Activated CD4-positive, alpha-beta T cell treated with anti-CD3 and anti-CD28 coated beads, Interleukin-2, amount 10 ng/mL, durations not matched to agents 7 days and 5 days (primary cell): ENCODE measurements around the gene MXRA8. TPM values are rescaled to one million over a fixed set of nuclear protein-coding genes. Genes with fewer than 3 reads are reported as not detected.
"Not testable (repeated sequence)": the region's sequence is repeated elsewhere in the genome, so short reads cannot be mapped to it uniquely, and the experiment has no call there.

Experiments used
- CTCF ChIA-PET: fragments of 350-600 bp; sonication (Branson Sonifier 250); formaldehyde crosslinking; loops from one replicate; lab custom pipeline; 2021; ENCODE audit warnings: antibody characterized with exemption; lab: Charles Lee
- POLR2A ChIA-PET: fragments of 350-600 bp; sonication (Branson Sonifier 250); formaldehyde crosslinking; loops from one replicate; lab custom pipeline; 2021; ENCODE audit warnings: antibody characterized with exemption; lab: Charles Lee
- DNase-seq: peaks from one replicate; pipeline ENCODE4 v3.0.0-alpha.2; 2020
- H3K27ac Mint-ChIP-seq: one replicate; pipeline ENCODE4 v1.8.0; 2021; ENCODE audit warnings: mild to moderate bottlenecking, moderate library complexity, mixed read lengths
- H3K27me3 Mint-ChIP-seq: one replicate; pipeline ENCODE4 v1.8.0; 2021; ENCODE audit warnings: mixed read lengths
- H3K36me3 Mint-ChIP-seq: one replicate; pipeline ENCODE4 v1.8.0; 2021; ENCODE audit warnings: low read depth, mixed read lengths
- H3K4me1 Mint-ChIP-seq: one replicate; pipeline ENCODE4 v1.8.0; 2021; ENCODE audit warnings: mixed read lengths
- H3K4me3 Mint-ChIP-seq: one replicate; pipeline ENCODE4 v1.8.0; 2021; ENCODE audit warnings: mild to moderate bottlenecking, moderate library complexity, mixed read lengths
- H3K9me3 Mint-ChIP-seq: one replicate; pipeline ENCODE4 v1.8.0; 2021; ENCODE audit warnings: mixed read lengths
- total RNA-seq, 2 experiments: library from RNA; stranded (reverse); gene quantifications; one replicate each; pipeline ENCODE4 v1.2.3, GENCODE V29; 2021

MXRA8 gene
- total RNA-seq, 2 experiments from 2014 or later: 0.15 to 0.30 TPM

- ChIA-PET POLR2A (interaction anchor here (0.7 kb wide), 1 partner anchor 276 kb away, joined by 3 read pairs; no protein-coding TSS in a partner anchor), CTCF (interaction anchor here (2.7 to 3.2 kb wide), 3 partner anchors 9 to 12 kb away, joined by 6 to 17 read pairs (median 10); partner anchors contain the start of genes AURKAIP1 and CCNL2)
- Mint-ChIP-seq H3K36me3 (peaks cover 53% of the 10 kb centered on the region), H3K9me3 (no peaks in the 10 kb centered on the region), H3K27me3 (no peaks in the 10 kb centered on the region), H3K27ac (no peak overlapping the region), H3K4me3 (no peak overlapping the region), H3K4me1 (peaks cover 2% of the 10 kb centered on the region)
- no peak for DNase-seq
Measured at GRCh38 chr1:1387098-1388077, 29.0 kb upstream of the MXRA8 start.

- POLR2A ChIA-PET: no interaction called here
- CTCF ChIA-PET: interaction anchor here (0.7 to 3.2 kb wide), 4 partner anchors 8 to 264 kb away, joined by 3 to 10 read pairs (median 5); partner anchors contain the start of genes AURKAIP1 and CCNL2
Measured at GRCh38 chr1:1385931-1386330, 27.6 kb upstream of the MXRA8 start.

GRCh38 chr1:1385339-1385738 is 27.0 kb upstream of the MXRA8 start:
- H3K4me3 Mint-ChIP-seq, H3K27ac Mint-ChIP-seq, H3K4me1 Mint-ChIP-seq, H3K9me3 Mint-ChIP-seq, DNase-seq, H3K27me3 Mint-ChIP-seq, POLR2A ChIA-PET: not testable (repeated sequence)
- CTCF ChIA-PET: interaction anchor here (0.7 to 1.4 kb wide), 3 partner anchors 14 to 263 kb away, joined by 3 to 4 read pairs (median 3); partner anchors contain the start of gene CCNL2
- H3K36me3 Mint-ChIP-seq: peaks cover 37% of the 10 kb centered on the region

More at GRCh38 chr1:1385931-1386330, 27.6 kb upstream of the MXRA8 start:
- H3K36me3 Mint-ChIP-seq: peaks cover 43% of the 10 kb centered on the region
- H3K9me3 Mint-ChIP-seq: no peaks in the 10 kb centered on the region
- H3K4me1 Mint-ChIP-seq: no peaks in the 10 kb centered on the region
- no peaks in the 10 kb centered on the region for H3K27me3 Mint-ChIP-seq
- H3K4me3 Mint-ChIP-seq: no peak overlapping the region
- no peak overlapping the region for H3K27ac Mint-ChIP-seq
- no peak for DNase-seq

- Mint-ChIP-seq H3K27me3 (no peaks in the 10 kb centered on the region), H3K36me3 (peaks cover 7% of the 10 kb centered on the region), H3K27ac (no peak overlapping the region), H3K4me3 (no peak overlapping the region), H3K9me3 (no peaks in the 10 kb centered on the region), H3K4me1 (peaks cover 4% of the 10 kb centered on the region)
- POLR2A ChIA-PET: no interaction called here
- no peak for DNase-seq
- CTCF ChIA-PET: no interaction called here
Measured at GRCh38 chr1:1381294-1381693, 22.9 kb upstream of the MXRA8 start.

GRCh38 chr1:1380860-1381259 is 22.5 kb upstream of the MXRA8 start:
- H3K27ac Mint-ChIP-seq: no peak overlapping the region
- H3K4me1 Mint-ChIP-seq: peaks cover 6% of the 10 kb centered on the region
- H3K36me3 Mint-ChIP-seq: peaks cover 2% of the 10 kb centered on the region
- no peaks in the 10 kb centered on the region for H3K27me3 Mint-ChIP-seq
- no peak for DNase-seq
- ChIA-PET CTCF (no interaction called here), POLR2A (no interaction called here)
- H3K4me3 Mint-ChIP-seq: no peak overlapping the region
- no peaks in the 10 kb centered on the region for H3K9me3 Mint-ChIP-seq

GRCh38 chr1:1377540-1378205 is 19.3 kb upstream of the MXRA8 start:
- POLR2A ChIA-PET: no interaction called here
- H3K27me3 Mint-ChIP-seq: no peaks in the 10 kb centered on the region
- H3K36me3 Mint-ChIP-seq: peaks cover 10% of the 10 kb centered on the region
- CTCF ChIA-PET: interaction anchor here (0.6 to 2.9 kb wide), 7 partner anchors 10 to 766 kb away, joined by 3 to 10 read pairs (median 4); partner anchors contain the start of gene CCNL2
- no peak for DNase-seq
- no peaks in the 10 kb centered on the region for H3K9me3 Mint-ChIP-seq
- no peak overlapping the region for H3K4me3 Mint-ChIP-seq
- H3K27ac Mint-ChIP-seq: no peak overlapping the region
- H3K4me1 Mint-ChIP-seq: peaks cover 23% of the 10 kb centered on the region

GRCh38 chr1:1376551-1377226 is 18.3 kb upstream of the MXRA8 start:
- no peaks in the 10 kb centered on the region for H3K27me3 Mint-ChIP-seq
- peaks cover 31% of the 10 kb centered on the region for H3K4me1 Mint-ChIP-seq
- DNase-seq: no peak
- H3K9me3 Mint-ChIP-seq: no peaks in the 10 kb centered on the region
- H3K4me3 Mint-ChIP-seq: peak overlapping the region; percentile 88
- ChIA-PET POLR2A (interaction anchor here (0.7 kb wide), 1 partner anchor 511 kb away, joined by 3 read pairs; no protein-coding TSS in a partner anchor), CTCF (interaction anchor here (1.1 to 2.9 kb wide), 3 partner anchors 11 to 23 kb away, joined by 4 to 10 read pairs (median 7); partner anchors contain the start of gene CCNL2)
- H3K27ac Mint-ChIP-seq: peak overlapping the region; percentile 97
- peaks cover 12% of the 10 kb centered on the region for H3K36me3 Mint-ChIP-seq

GRCh38 chr1:1374929-1375662 is 16.7 kb upstream of the MXRA8 start, which contains the start of gene AURKAIP1:
AURKAIP1 (minus strand) TSS chr1:1375207; CDS start chr1:1374756, 451 bp downstream.
- peak within 1 kb of the TSS; percentile 88 for H3K4me3 Mint-ChIP-seq
- H3K9me3 Mint-ChIP-seq: no peaks in the 10 kb centered on the region
- peaks cover 46% of the 10 kb centered on the region for H3K4me1 Mint-ChIP-seq
- peaks cover 12% of the 10 kb centered on the region for H3K36me3 Mint-ChIP-seq
- ChIA-PET POLR2A (interaction anchor here (0.8 to 0.9 kb wide), 2 partner anchors 24 to 70 kb away, joined by 3 to 4 read pairs; partner anchors contain the start of gene CCNL2), CTCF (interaction anchor here (0.8 to 1.7 kb wide), 13 partner anchors 12 to 252 kb away, joined by 3 to 9 read pairs (median 4); partner anchors contain the start of gene CCNL2)
- H3K27ac Mint-ChIP-seq: peak within 1 kb of the TSS; percentile 97
- DNase-seq: peak; percentile 98
- H3K27me3 Mint-ChIP-seq: no peaks in the 10 kb centered on the region

- no peaks in the 10 kb centered on the region for H3K27me3 Mint-ChIP-seq
- peak overlapping the region; percentile 88 for H3K4me3 Mint-ChIP-seq
- peak overlapping the region; percentile 79 for H3K27ac Mint-ChIP-seq
- ChIA-PET CTCF (interaction anchor here (0.9 to 1.7 kb wide), 11 partner anchors 13 to 255 kb away, joined by 3 to 9 read pairs (median 4); partner anchors contain the start of gene CCNL2), POLR2A (no interaction called here)
- no peaks in the 10 kb centered on the region for H3K9me3 Mint-ChIP-seq
- H3K4me1 Mint-ChIP-seq: peaks cover 48% of the 10 kb centered on the region
- peaks cover 12% of the 10 kb centered on the region for H3K36me3 Mint-ChIP-seq
- DNase-seq: no peak
Measured at GRCh38 chr1:1374589-1374928, 16.2 kb upstream of the MXRA8 start.

- H3K27me3 Mint-ChIP-seq: no peaks in the 10 kb centered on the region
- DNase-seq: no peak
- ChIA-PET CTCF (interaction anchor here (0.9 to 1.7 kb wide), 8 partner anchors 13 to 256 kb away, joined by 3 to 9 read pairs (median 4); partner anchors contain the start of gene CCNL2), POLR2A (no interaction called here)
- H3K4me3 Mint-ChIP-seq: peak overlapping the region; percentile 88
- no peaks in the 10 kb centered on the region for H3K9me3 Mint-ChIP-seq
- peaks cover 12% of the 10 kb centered on the region for H3K36me3 Mint-ChIP-seq
- peak overlapping the region; percentile 79 for H3K27ac Mint-ChIP-seq
- H3K4me1 Mint-ChIP-seq: peaks cover 48% of the 10 kb centered on the region
Measured at GRCh38 chr1:1373815-1374588, 15.6 kb upstream of the MXRA8 start.
